Activated CD4-positive, CD25-positive, alpha-beta regulatory T cell treated with anti-CD3 and anti-CD28 coated beads, Interleukin-2, amount 50 U/mL, for 16 hours (primary cell): ENCODE measurements around the gene KRT12.
"Not testable (repeated sequence)": the region's sequence is repeated elsewhere in the genome, so short reads cannot be mapped to it uniquely, and the experiment has no call there.

ENCODE experiments used
- DNase-seq: peaks from one replicate; pipeline ENCODE4 v3.0.0-alpha.2; 2020; ENCODE audit warnings: low read depth, low spot score

The KRT12 gene

DNA sequence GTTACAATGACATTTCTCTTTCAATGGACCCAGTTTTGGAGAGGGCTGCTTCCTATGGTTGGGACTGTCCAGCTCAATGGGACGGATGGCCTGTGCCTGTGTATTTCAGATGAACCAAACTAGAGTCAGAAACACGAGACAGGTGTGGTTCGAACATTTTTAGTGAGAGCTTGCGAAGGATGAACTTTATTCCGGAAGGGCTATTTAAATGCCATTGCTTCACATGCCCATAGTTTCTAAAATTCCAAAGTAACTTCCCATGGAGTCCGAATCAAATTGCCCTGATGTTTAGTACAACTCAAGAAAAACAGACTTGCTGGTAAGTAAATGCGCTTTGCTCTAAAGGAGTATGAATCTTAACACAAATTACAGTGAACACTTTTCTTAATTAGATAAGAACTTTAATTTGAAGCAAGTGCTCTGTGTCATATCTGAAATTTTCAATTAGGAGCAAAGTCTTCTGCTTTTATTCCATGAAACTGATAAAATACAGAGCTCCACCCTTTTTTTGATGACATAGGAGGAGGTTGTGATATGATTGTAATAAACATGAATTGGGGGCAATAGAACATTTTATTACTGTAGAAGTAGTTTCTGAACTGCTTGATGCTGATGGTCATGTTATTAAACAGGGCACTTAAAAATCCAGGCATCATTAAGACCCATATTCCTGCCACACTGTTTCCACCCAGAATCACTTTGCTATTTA is 16.8 kb upstream of the KRT12 start:
- DNase-seq: no peak

DNA sequence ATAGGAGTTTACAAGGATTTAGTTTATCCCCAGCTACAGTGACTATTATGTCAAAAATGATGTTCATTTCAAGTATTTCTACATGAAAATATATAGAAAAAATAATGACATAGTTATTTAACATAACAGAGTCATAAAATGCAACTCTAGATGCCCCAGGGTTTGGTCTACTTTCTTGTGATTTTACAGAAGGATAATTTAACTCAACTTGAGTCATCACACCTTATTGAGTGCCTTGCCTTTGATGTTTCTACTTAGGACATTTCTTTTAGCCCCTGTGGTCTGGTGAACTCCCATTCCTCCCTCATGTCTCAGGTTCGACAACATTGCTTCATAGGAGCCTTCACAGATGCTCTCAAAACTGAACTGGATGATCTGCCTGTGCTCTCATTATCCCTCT is 16.0 kb upstream of the KRT12 start:
- DNase-seq: no peak

DNA sequence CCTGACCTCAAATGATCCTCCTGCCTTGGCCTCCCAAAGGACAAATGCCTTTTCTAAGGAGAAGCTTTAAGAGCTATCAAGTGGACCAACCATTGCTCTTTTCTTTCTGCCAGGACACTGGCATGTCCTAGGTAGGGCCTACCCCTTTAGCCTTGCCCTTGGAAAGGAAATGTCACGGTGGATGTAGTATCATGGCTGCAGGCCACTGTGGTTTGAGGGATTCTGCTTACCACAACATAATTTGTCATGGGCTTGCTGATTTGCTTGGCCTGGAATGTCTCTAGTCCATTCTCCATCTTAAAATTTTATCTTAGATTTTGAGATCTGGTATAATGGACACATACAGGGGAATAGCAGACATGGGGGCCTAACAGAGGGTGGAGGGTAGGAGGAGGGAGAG is 12.0 kb upstream of the KRT12 start:
- no peak for DNase-seq

DNA sequence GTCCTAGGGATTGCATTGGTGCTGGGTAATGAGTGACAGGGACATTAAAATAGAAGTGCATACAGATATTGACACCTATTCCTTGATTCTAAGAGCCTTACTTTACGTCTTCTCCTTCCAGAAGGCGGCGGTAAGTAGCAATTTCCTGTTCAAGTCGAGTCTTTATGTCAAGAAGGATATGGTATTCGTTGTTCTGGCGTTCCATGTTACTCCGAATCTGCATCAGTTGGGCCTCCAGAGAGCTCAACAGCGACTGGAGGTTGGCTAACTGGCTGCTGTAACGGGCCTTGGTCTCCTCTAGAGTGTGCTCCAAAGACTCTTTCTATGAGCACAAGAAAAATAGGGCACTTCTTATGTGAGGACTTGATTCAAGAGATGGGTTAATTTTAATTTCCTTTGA is 11.0 kb upstream of the KRT12 start:
- no peak for DNase-seq

DNA sequence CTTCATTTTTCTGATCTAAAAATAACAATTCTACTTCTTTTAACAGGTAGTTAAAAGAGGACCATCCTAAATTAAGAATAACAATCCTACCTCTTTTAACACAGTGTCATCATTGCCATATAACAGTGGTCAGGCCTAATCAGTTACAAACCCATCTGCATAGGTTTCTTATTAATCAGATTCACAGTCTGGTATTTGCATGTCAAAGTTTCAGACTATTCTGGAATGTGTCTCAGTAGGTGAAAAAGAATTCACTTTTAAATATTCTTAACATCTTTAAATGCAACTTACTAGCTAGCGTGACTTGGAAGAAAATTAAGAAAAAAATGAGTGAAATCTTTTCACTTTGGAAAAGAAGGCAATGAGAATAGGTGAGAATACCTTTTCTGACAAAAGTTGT is 6.8 kb upstream of the KRT12 start:
- DNase-seq: no peak

DNA sequence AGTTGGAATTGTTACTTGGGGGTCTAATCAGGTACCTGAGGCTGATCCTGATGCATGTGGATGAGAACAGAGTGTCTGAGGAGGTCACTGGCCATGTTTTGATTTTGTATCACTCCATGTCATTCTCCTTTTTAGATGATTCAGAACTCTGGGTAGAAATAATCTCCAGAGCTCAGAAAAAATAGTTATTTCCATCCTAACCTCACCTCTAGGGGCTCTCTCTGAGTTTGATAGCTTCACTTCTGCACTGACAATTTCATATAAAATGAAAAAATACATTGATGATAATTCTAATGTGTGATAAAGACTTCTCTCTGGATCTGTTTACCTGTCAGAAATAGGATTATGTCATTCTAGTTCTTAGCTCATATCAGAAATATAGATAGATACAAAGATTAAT is 6.2 kb upstream of the KRT12 start:
- DNase-seq: no peak

DNA sequence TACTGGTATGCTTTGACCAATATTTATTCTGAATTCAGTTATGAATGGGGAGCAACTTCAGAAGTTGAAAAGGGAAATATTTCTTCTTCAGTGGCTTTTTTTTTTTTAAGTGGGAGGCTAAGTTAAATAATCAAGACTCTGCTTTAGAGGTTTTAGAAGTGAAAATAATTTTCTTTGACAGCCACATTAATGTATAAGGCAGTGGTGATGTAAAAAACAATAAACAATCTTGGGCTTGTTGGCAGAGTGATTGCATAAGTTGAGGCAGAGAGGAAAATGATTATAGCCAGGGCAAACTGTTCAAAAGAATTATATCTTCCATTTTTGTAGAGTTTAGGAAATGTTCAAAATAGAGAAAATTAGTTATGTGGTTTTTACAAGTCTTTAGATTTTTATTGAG is 5.4 kb upstream of the KRT12 start:
- DNase-seq: no peak

DNA sequence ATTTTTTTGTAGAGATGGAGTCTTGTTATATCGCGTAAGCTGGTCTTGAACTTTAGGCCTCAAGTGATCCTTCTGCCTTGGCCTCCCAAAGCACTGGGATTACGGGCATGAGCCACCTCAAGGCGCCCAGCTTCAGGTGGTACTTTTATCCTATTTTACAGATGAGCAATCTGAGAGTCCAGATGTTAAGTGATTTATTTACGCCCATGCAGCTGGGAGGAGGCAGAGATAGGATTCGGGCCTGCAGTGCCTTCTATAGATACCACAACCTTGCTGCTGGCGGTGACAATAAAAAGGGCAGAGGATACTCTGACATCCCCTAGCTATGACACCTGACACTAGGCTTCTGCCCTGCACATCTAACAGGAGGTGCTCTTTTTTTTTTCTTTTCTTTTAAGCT is 4.3 kb upstream of the KRT12 start:
- DNase-seq: no peak

DNA sequence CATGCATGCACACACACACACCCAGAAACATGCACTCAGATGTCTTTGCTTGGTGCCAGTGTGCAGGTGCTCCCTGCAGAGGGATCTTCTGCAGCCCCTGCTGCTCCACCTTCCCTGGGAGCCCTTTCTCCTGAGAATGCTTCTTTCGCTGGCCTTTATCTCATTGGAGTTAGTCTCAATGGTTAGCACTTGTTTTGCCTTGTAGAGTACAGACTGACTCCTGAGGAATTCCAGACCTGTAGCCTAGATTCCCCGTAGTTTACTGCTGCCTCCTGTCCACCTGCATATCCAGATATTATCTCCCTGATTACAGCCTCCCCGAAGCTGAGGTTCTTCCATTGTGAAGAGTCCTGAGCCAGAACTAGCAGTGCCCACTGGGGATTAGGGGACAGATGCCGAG is 3.1 kb upstream of the KRT12 start:
- no peak for DNase-seq

DNA sequence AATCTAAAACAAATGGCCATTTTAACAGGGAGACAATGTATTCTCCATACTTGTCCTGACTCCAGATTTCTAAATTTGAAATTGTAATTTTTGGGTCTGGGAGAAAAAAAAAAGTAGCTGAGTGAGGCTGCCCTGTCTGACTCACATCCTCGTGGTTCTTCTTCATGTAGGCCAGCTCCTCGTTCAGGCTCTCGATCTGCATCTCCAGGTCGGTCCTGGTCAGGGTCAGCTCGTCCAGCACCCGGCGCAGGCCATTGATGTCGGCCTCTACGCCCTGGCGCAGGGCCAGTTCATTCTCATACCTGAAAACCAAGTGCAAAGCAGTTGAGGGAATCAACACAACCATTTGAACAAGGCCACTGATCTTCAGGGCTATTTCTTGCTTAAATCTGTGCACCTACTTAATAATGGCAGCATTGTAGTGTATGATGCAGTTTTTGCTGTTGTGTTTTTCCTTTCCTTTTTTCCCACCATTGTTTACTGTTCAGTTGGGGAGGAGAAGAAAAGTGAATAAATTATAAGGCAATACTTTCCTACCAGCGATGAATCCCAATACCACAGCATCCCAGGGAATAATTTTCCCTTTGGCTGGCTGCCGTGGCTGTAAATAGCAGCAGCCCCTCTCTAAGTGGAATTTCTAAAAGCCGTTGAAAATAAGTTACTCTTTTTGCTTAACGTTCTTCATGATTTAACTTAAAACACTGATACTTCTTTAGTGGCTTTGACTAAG is 2.2 kb downstream of the KRT12 start:
- no peak for DNase-seq

DNA sequence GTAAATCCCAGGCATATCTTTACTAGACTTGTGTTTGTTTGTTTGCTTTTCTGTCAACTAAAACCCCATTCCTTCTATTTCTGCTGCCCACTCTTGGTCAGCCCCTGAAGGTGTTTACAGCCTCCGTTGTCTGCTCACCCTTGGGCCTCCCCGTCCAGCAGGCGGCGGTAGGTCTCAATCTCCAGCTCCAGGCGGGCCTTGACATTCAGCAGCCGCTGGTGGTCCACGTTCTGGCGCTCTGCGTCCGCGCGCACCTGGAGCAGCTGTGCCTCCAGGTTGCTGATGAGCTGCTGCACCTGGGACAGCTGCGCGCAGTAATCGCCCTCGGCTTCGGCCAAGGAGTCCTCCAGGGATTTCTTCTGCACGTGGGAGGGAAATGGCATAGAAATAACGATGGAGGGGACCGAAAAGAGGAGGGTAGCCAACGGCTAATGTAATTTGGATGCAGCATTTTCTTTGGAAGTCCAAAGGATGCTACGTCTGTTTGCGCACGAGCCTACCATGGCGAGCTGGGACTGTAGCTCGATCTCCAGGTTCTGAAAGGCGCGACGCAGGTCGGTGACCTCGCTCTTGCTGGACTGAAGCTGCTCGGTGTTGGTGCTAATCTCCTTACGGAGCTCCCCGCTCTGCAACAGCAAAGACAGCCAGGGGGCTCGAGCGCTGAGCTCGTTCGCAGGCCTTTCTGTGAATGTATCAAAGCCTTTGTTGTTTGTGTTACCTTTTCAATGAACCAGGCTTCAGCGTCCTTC is 3.9 kb downstream of the KRT12 start:
- no peak for DNase-seq

DNA sequence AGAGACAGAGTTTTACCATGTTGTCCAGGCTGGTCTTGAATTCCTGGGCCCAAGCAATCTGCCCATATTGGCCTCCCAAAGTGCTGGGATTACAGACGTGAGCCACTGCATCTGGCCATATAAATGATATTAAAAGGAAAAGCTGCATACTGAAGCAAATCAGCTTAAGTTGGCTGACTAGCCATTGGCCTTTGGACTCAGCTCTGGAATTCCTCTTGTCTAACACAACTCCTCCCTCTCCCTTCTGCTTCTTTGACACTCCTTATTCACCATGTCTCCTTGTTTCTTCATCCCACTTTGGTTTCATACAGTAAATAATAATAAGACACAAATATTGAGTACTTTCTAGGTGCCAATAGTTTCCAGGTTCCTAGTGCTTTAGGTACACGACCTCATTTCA is 7.5 kb downstream of the KRT12 start:
- no peak for DNase-seq

DNA sequence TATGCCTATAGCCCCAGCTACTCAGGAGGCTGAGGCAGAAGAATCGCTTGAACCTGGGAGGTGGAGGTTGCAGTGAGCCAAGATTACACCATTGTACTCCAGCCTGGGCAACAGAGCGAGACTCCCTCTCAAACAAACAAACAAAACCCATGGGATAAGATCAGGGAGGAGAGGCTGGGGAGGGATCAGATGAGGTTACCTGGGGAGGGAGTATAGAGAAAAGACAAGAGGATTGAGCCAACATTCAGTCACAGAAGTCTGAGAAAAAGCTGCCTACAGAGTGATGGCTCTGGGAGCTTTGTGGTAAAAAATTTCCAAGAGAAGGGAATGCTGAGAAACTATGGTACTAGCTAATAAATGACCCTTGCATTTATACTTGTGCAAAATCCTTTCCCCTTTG is 8.4 kb downstream of the KRT12 start:
- DNase-seq: not testable (repeated sequence)

DNA sequence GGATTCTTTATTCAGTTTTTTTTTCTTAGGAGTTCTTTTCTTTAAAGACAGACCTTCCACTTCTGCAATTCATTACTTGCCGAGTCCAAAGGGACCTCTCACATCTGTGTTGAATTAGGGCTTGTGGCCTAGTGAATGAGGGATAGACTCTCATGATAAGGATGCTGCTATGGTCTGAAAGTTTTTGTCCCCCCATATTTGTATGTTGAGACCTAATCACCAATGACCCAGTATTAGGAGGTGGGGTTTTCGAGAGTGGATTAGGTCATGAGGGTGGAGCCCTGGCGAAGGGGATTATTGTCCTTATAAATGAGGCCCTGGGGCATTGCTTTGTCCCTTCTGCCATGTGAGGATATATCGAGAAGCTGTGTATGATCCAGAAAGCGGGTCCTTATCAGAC is 9.5 kb downstream of the KRT12 start:
- no peak for DNase-seq

DNA sequence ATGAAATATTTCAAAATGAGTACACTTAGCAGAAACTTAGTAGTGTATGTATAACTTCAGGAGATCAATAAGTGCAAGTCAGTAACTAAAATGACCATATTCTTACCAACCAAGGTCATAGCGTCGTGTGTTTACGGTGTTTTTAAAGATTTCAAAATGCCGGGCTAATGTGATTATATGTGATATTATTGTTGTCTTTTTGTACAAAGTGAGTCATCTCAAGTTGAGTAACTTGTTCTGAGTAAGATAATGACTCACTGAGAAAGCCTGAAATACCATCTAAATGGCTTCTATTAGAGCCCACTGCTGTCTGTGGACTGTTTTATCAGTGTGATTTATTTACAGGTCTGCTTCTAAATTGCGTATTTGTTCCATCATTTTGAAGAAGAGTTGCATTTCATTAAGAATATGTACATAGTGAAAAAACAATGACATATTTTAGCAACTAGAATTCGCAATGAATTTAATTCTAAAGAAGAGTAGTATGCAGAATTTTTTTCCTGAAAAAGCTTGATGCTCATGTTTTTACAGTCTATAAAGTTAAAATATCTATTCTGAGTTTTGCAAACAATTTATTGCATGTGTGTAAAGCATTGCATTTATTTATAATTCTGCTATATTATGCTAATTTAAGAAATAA is 12.7 kb downstream of the KRT12 start:
- DNase-seq: no peak

DNA sequence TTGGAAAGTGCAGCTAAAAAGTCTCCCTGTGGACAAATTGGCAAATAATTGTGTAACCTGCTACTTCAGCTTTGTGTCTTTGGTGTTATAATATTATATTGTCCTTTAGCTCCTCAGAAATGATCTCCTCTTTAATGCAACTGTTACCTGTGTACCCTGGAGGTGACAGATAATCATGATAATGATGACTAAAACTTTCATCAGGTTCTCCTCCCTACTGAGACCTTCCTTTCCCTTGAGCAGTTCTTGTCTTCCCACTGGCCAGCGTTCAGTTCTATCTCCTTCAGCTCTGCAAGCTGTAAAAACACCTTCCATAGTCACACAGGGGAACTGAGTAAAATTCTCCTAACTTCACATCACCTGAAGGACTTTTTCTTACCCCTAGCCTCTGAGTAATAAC is 14.7 kb downstream of the KRT12 start:
- DNase-seq: no peak

DNA sequence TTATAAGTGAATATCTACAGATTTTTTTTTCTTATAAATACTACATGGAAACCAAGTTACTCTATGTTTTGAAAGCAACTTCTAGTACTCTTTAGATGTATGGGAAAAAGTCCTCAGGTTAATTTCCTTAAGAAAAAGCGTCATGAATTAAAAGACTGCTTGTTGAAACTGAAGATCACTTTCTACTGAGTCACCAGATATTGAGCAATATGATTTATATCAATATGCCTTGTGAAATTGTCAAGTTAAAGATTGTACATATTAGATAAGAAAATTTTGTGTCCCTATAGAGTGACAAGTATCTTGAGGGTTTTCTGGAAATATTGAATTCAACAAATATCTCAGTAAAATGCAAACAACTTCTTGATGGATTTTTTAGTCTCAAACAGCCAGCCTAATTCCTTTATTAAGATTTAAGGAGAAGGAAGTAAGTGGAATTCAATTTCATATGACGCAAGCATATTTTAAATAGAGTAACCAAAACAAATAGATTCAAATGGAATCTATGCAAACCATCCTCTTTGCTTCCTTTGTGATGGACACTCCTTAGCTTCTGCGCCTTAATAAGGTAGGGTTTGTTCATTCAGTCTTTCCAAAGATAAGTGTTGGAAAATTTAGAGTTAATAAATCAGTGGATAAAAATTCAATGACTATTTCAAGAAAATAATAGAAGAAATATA is 16.6 kb downstream of the KRT12 start:
- no peak for DNase-seq

DNA sequence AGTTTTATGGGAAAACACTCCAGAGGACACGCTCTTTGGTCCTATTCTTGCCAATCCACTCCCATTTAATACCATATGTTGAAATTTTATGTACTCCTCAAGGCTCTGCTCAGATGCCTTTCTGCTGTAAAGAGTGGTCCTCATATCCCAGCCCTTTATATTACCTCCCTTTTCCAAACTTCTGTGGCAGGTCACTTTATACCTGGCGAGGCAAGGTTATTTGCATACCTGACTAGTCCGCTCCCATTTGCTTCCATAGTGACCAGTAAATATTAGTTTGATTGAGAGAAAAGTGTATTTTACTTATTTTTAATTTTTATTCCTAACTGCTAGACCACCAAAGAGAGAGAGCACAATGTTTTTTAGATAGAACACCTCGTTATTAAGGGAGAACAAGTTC is 17.3 kb downstream of the KRT12 start:
- DNase-seq: no peak

DNA sequence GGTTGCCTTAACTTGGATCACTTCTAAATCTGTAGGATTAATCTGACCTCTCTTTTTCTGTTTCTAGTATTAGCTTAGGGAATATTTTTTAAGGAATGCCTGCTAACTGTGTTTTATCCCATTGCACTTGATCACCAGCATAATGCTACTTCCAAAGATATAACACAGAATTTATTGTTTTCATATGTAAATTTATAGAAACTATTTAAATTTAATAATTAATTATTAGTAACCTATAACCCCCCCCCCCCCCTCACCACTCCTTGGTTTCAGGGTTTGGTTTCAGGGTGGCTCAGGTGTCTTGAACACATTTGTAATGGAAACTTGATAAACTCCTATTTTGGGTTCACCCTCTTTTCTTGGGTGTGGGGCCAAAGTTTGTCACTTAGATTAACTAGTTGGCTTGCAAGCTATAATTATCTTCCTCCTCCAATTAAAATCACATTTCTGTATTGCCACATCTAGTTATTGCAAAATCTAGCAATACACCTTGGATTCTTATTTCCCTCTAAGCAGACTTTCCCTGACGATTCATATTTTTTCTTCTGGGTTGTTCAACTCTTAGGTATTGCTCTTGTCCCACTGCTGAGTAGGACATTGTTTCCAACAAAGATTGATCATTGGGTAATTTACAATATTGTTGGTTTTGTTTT is 18.3 kb downstream of the KRT12 start:
- DNase-seq: no peak

DNA sequence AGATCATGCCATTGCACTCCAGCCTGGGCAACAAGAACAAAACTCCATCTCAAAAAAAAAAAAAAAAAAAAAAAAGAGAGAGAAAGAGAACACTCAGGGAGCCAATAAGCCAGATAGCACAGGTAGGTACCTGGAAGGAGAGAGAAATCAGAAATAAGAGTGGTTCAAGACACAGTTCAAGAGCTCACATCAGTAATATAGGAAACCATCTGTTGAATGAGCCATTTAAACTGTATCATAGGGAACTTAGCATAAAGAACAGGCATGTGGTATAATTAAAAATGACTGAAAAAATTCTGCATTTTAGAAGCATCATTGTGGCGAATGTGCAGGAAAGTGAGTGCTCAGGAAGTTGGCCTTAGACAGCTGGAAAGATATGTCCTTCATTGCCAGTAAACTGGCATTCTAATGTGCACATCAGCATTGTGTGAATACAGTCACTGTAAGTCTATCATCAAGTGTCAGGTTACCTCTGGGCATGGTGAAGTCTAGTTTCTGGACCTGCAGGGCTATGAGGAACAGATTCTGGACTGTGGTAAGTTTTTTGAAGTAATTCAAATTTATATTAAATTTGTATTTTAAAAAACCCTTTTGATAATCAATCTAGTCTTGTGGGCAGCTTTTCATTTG is 20.4 kb downstream of the KRT12 start:
- DNase-seq: no peak

DNA sequence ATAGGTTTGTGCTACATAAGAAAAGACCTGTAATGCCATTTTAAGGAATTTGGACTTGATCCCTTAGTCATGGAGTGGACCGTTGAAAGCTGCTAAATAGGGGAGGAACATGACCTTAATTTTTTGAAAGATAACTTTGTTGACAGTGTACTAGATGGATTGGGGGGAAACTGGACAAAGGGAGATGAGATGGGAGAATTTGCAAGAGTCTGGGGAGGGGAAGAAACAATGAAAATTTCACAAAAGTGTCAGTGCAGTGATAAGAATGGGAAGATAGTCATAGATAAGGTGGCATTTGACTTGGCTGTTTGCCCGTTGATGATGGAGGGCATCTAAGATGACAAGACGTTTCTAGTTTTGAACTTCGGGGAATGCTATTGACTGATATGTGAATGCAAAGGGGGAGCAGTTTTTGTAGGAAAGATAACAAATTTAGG is 22.3 kb downstream of the KRT12 start:
- no peak for DNase-seq
